ENCODE data around the gene SEC16A. TPM values are rescaled to one million over a fixed set of nuclear protein-coding genes. Genes with fewer than 3 reads are reported as not detected.

SEC16A gene
- total and polyA plus RNA-seq, 2 donors from 2014 or later = 37.0 to 67.1 TPM

GRCh38 chr9:136507221-136507991 is 24.6 kb upstream of the SEC16A start:
- Histone ChIP-seq H3K4me1 (ENCODE audit: control insufficient read depth in 2 of 3, insufficient read depth in 2 of 3, low read depth in 1 of 3, low read length in 3 of 3) (peaks cover 0 to 3% (median 0%) of the 10 kb centered on the region in 3 donors), H3K27ac (ENCODE audit: low read depth in 2 of 2, low read length in 2 of 2) (no peak overlapping the region), H3K27me3 (ENCODE audit: control insufficient read depth, insufficient read depth, low read length) (no peaks in the 10 kb centered on the region), H3K36me3 (ENCODE audit: control insufficient read depth in 2 of 3, insufficient read depth in 3 of 3, low read length in 3 of 3) (peaks cover 2 to 43% (median 10%) of the 10 kb centered on the region in 3 donors), H3K9ac (ENCODE audit: low read length in 3 of 3) (no peak overlapping the region), H3K9me3 (ENCODE audit: control insufficient read depth in 2 of 3, insufficient read depth in 1 of 3, low read length in 3 of 3) (no peaks in the 10 kb centered on the region), H3K4me3 (ENCODE audit: low read length in 3 of 3) (no peak overlapping the region)
- FAIRE-seq = no peak
- intact Hi-C loops (cut with DNase I) = no loop called here
- DNase-seq = no peak
- no peak for TF ChIP-seq CTCF (IDR thresholded peaks at IDR 0.05; ENCODE audit: borderline replicate concordance, extremely low read depth, insufficient read depth)

GRCh38 chr9:136506425-136506824 is 23.6 kb upstream of the SEC16A start:
- no peak overlapping the region for H3K4me3 ChIP-seq (ENCODE audit: low read length in 3 of 3)
- no peak for FAIRE-seq
- peaks cover 2 to 41% (median 10%) of the 10 kb centered on the region in 3 donors for H3K36me3 ChIP-seq (ENCODE audit: control insufficient read depth in 2 of 3, insufficient read depth in 3 of 3, low read length in 3 of 3)
- no peak overlapping the region for H3K9ac ChIP-seq (ENCODE audit: low read length in 3 of 3)
- H3K27ac ChIP-seq (ENCODE audit: low read depth in 2 of 2, low read length in 2 of 2) = no peak overlapping the region
- no peak for TF ChIP-seq CTCF (IDR thresholded peaks at IDR 0.05; ENCODE audit: borderline replicate concordance, extremely low read depth, insufficient read depth)
- H3K9me3 ChIP-seq (ENCODE audit: control insufficient read depth in 2 of 3, insufficient read depth in 1 of 3, low read length in 3 of 3) = no peaks in the 10 kb centered on the region
- no peaks in the 10 kb centered on the region for H3K27me3 ChIP-seq (ENCODE audit: control insufficient read depth, insufficient read depth, low read length)
- intact Hi-C loops (cut with DNase I) = no loop called here
- DNase-seq = no peak
- H3K4me1 ChIP-seq (ENCODE audit: control insufficient read depth in 2 of 3, insufficient read depth in 2 of 3, low read depth in 1 of 3, low read length in 3 of 3) = peaks cover 0 to 3% (median 0%) of the 10 kb centered on the region in 3 donors

- H3K4me3 ChIP-seq (ENCODE audit: low read length in 3 of 3) = no peak overlapping the region
- intact Hi-C loops (cut with DNase I) = no loop called here
- TF ChIP-seq CTCF (IDR thresholded peaks at IDR 0.05; ENCODE audit: borderline replicate concordance, extremely low read depth, insufficient read depth) = no peak
- no peaks in the 10 kb centered on the region for H3K9me3 ChIP-seq (ENCODE audit: control insufficient read depth in 2 of 3, insufficient read depth in 1 of 3, low read length in 3 of 3)
- no peak overlapping the region for H3K9ac ChIP-seq (ENCODE audit: low read length in 3 of 3)
- H3K4me1 ChIP-seq (ENCODE audit: control insufficient read depth in 2 of 3, insufficient read depth in 2 of 3, low read depth in 1 of 3, low read length in 3 of 3) = peaks cover 0 to 3% (median 0%) of the 10 kb centered on the region in 3 donors
- FAIRE-seq (no peak), DNase-seq (no peak)
- H3K36me3 ChIP-seq (ENCODE audit: control insufficient read depth in 2 of 3, insufficient read depth in 3 of 3, low read length in 3 of 3) = peaks cover 2 to 38% (median 10%) of the 10 kb centered on the region in 3 donors
- H3K27ac ChIP-seq (ENCODE audit: low read depth in 2 of 2, low read length in 2 of 2) = no peak overlapping the region
- H3K27me3 ChIP-seq (ENCODE audit: control insufficient read depth, insufficient read depth, low read length) = no peaks in the 10 kb centered on the region
Observed at GRCh38 chr9:136505406-136506403, 22.9 kb upstream of the SEC16A start.
